Chondrocyte (in vitro differentiated cells): ENCODE results near the gene CENPX. TPM values are rescaled to one million over a fixed set of nuclear protein-coding genes. Genes with fewer than 3 reads are reported as not detected.

ENCODE experiments used
- DNase-seq: peaks from one replicate; pipeline ENCODE4 v3.0.0; 2021; ENCODE audit warnings: mixed read lengths, low spot score
- H3K27ac Mint-ChIP-seq: one replicate; pipeline ENCODE4 v1.8.0; 2021; ENCODE audit warnings: mild to moderate bottlenecking, moderate library complexity, mixed read lengths; ENCODE audit not compliant: unreplicated experiment
- H3K27me3 Mint-ChIP-seq: 2 replicates; pipeline ENCODE4 v1.8.0; 2021; ENCODE audit warnings: low read depth, mixed read lengths
- H3K36me3 Mint-ChIP-seq: 2 replicates; pipeline ENCODE4 v1.8.0; 2021; ENCODE audit warnings: low read depth, mixed read lengths
- H3K4me1 Mint-ChIP-seq: 2 replicates; pipeline ENCODE4 v1.8.0; 2021; ENCODE audit warnings: low read depth, mild to moderate bottlenecking, mixed read lengths
- H3K4me3 Mint-ChIP-seq: one replicate; pipeline ENCODE4 v1.8.0; 2021; ENCODE audit warnings: mild to moderate bottlenecking, moderate library complexity, mixed read lengths; ENCODE audit not compliant: unreplicated experiment
- H3K9me3 Mint-ChIP-seq: 2 replicates; pipeline ENCODE4 v1.8.0; 2021; ENCODE audit warnings: low read depth, mixed read lengths
- total RNA-seq: library from RNA; stranded (reverse); gene quantifications from 3 replicates; pipeline ENCODE4 v1.2.1, GENCODE V29; 2021
- TF ChIP-seq, protein P1 (sequence below): fragments of 200-600 bp; sonication (generic); IDR thresholded peaks from 2 replicates; pipeline ENCODE4 v1.5.0; 2021; ENCODE audit warnings: antibody characterized with exemption, mild to moderate bottlenecking, moderate library complexity

CENPX gene
- total RNA-seq, 1 donor from 2014 or later, result 18.1 TPM

DNA sequence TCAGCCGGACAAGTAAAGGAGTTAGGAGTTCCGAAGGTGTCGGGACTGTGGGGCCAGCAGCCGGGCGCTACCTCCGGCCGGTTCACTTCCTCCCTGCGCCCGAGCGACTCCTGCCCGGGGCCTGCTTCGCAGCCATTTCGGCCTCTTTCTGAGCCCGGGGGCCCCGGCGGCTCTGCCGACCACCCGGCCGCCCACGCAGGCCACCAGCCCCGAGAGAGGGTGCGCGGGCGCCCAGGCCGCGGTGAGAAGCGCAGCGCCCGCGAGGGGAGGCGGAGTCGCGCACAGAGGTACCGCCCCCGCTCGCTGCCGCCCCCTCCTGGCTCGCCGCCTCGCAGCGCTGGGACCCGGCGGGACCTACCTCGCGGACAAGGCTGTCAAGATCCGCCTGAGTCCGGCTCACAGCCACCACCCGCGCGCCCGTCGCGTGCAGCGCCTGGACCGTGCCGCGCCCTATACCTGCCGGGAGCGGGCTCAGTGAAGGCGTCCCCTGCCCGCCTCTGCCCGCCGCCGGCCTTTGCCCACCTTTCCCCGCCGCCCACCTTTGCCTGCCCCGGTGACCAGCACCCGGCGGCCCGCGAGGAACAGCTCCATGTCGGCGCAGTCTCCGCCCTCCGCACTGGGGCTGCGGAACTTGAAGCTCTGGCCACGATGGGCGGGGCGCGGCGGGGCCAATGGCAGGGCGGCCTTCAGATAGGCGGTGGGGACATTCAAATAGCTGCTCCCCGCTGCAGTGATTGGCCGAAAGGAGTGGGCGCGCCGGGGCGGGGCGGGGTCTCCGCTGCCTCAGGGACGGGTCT, 14.6 kb upstream of the CENPX start, which contains the start of gene DCXR:
Gene DCXR, minus strand, starts transcription at position 606 of the 797 bp plus-strand sequence. Its CDS starts 15 bp downstream, at position 591.
- Mint-ChIP-seq H3K4me3 (peak within 1 kb of the TSS; percentile 70), H3K27ac (peak within 1 kb of the TSS; percentile 96), H3K36me3 (no peaks in the 10 kb centered on the region), H3K9me3 (no peaks in the 10 kb centered on the region), H3K27me3 (no peaks in the 10 kb centered on the region), H3K4me1 (peaks cover 13% of the 10 kb centered on the region)
- TF ChIP-seq, protein P1, sequence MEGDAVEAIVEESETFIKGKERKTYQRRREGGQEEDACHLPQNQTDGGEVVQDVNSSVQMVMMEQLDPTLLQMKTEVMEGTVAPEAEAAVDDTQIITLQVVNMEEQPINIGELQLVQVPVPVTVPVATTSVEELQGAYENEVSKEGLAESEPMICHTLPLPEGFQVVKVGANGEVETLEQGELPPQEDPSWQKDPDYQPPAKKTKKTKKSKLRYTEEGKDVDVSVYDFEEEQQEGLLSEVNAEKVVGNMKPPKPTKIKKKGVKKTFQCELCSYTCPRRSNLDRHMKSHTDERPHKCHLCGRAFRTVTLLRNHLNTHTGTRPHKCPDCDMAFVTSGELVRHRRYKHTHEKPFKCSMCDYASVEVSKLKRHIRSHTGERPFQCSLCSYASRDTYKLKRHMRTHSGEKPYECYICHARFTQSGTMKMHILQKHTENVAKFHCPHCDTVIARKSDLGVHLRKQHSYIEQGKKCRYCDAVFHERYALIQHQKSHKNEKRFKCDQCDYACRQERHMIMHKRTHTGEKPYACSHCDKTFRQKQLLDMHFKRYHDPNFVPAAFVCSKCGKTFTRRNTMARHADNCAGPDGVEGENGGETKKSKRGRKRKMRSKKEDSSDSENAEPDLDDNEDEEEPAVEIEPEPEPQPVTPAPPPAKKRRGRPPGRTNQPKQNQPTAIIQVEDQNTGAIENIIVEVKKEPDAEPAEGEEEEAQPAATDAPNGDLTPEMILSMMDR, result peak; percentile 93
- DNase-seq, result no peak

DNA sequence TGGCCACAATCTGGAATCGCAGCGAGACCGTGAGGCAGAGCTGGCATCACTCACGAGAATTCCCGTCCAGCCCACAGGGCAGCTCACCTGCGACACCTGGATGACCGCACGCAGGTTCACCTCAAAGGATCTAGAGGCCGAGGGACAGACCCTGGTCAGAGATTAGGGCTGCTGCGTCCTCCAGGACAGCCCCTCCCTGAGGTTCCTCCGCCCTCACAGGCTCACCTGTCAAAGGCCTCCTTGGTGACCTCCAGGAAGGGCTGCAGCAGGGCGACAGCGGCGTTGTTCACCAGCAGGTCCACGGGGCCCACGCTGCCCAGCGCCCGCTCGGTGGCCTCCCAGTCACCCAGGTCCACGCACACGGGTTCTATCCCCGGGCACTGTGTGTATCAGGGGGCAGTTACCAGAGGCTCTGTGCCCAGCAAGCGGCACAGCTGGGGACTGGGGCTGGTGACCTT, 14.0 kb upstream of the CENPX start:
- Mint-ChIP-seq H3K27ac (no peak overlapping the region), H3K9me3 (no peaks in the 10 kb centered on the region), H3K4me3 (peak overlapping the region; percentile 70), H3K4me1 (peaks cover 14% of the 10 kb centered on the region), H3K36me3 (no peaks in the 10 kb centered on the region), H3K27me3 (no peaks in the 10 kb centered on the region)
- DNase-seq, result no peak
- TF ChIP-seq, protein P1, result no peak

DNA sequence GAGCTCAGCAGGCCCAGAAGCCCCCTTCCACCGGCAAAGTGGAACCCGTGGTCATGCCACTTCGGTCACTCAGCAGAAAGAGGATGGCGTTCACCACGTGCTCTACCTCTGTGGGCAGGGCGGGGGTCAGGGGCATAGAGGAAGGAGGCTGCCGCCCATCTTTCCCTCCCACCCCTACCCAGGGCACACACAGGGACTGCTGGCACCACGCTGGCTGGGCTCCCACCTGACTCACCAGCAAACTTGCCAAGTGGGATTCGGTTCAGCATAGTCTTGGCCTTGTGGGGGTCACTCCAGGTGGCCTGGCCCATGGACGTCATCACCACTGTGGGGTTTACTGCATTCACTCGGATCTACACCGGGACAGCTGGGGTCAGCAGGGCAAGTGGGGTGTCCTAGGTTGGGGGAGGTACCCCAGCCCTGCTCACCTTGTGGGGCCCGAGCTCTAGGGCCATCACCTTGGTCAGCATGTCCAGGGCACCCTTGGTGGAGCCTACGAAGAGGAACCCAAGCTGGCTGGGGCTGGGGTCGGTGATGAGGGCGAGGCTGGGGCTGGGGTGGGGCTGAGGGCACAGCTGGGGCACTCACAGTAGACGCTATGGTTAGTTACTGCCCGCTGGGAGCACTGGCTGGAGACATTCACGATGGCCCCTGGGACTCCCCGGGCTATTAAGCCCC, 13.4 kb upstream of the CENPX start:
- no peaks in the 10 kb centered on the region for H3K27me3 Mint-ChIP-seq
- H3K4me1 Mint-ChIP-seq, result peaks cover 14% of the 10 kb centered on the region
- H3K27ac Mint-ChIP-seq, result no peak overlapping the region
- no peaks in the 10 kb centered on the region for H3K36me3 Mint-ChIP-seq
- H3K4me3 Mint-ChIP-seq, result peak overlapping the region; percentile 70
- no peaks in the 10 kb centered on the region for H3K9me3 Mint-ChIP-seq
- TF ChIP-seq, protein P1, result no peak
- no peak for DNase-seq

DNA sequence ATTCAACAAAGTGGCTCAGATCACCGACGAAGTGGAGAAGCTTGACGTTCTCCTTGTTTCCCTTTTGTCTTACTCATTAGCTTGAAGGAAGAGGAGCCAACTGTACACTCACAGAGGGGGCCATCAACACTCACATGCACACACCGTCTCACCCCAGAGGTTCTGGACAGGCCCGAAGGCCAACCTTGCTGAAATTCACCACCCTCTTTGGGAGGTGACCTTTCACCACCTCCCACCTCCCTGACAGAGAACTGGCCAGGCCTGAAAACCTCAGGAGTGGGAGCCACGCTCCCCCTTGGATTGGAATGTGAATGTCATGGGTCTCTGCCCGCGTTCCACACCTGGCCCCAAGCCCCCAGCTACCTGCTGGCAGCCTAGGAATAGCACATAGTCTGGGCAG, 12.8 kb upstream of the CENPX start:
- Mint-ChIP-seq H3K4me1 (peaks cover 16% of the 10 kb centered on the region), H3K9me3 (no peaks in the 10 kb centered on the region), H3K4me3 (no peak overlapping the region), H3K27me3 (no peaks in the 10 kb centered on the region), H3K36me3 (no peaks in the 10 kb centered on the region), H3K27ac (no peak overlapping the region)
- TF ChIP-seq, protein P1, result no peak
- no peak for DNase-seq

DNA sequence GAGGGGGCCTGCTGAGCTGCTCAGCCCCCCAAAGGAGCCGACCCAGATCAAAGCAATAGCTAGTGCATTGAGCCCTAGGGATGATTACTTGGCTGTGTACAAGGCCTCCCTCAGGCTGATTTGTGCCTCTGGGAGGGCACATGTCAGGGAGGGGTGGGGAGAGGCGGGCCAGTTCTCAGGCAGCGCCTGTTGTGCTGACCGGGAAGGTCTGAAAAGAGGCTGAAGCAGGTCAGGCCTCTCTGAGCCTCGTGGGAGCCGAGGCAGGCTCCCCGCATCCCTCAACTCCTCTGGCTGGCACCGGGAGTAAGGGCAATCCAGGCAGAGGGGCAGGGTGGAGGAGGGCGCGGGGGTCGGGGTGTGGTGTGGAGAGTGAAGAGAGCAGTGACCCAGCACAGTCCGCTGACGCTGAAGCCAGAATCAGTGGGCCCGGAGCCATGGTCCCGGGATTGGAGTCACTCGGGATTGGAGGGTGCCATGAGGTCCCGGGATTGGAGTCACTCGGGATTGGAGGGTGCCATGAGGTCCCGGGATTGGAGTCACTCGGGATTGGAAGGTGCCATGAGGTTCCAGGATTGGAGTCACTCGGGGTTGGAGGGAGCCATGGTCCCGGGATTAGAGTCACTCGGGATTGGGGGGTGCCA, 11.8 kb upstream of the CENPX start:
- peaks cover 19% of the 10 kb centered on the region for H3K4me1 Mint-ChIP-seq
- H3K4me3 Mint-ChIP-seq, result no peak overlapping the region
- no peaks in the 10 kb centered on the region for H3K36me3 Mint-ChIP-seq
- DNase-seq, result no peak
- TF ChIP-seq, protein P1, result no peak
- H3K27me3 Mint-ChIP-seq, result no peaks in the 10 kb centered on the region
- H3K27ac Mint-ChIP-seq, result no peak overlapping the region
- H3K9me3 Mint-ChIP-seq, result no peaks in the 10 kb centered on the region
